ENCODE measurements around the gene SRC. TPM values are rescaled to one million over a fixed set of nuclear protein-coding genes. Genes with fewer than 3 reads are reported as not detected.
"Not testable (repeated sequence)": the region's sequence is repeated elsewhere in the genome, so short reads cannot be mapped to it uniquely, and the experiment has no call there.

SRC gene
- total RNA-seq, 1 donor from 2014 or later, result 20.7 TPM

- DNase-seq (ENCODE audit: low spot score), result no peak
Observed at GRCh38 chr20:37362821-37363220, 16.9 kb downstream of the SRC start.

GRCh38 chr20:37363221-37364012 is 17.5 kb downstream of the SRC start:
- no peak for DNase-seq (ENCODE audit: low spot score)

GRCh38 chr20:37364013-37364926 is 18.3 kb downstream of the SRC start:
- no peak for DNase-seq (ENCODE audit: low spot score)

GRCh38 chr20:37364927-37365272 is 19.0 kb downstream of the SRC start:
- no peak for DNase-seq (ENCODE audit: low spot score)

GRCh38 chr20:37365760-37366638 is 20.1 kb downstream of the SRC start:
- DNase-seq (ENCODE audit: low spot score), result no peak

GRCh38 chr20:37366743-37367142 is 20.8 kb downstream of the SRC start:
- DNase-seq (ENCODE audit: low spot score), result no peak

GRCh38 chr20:37369846-37370245 is 23.9 kb downstream of the SRC start:
- DNase-seq (ENCODE audit: low spot score), result no peak

GRCh38 chr20:37371845-37372244 is 25.9 kb downstream of the SRC start:
- not testable (repeated sequence) for DNase-seq (ENCODE audit: low spot score)

GRCh38 chr20:37372441-37372840 is 26.5 kb downstream of the SRC start:
- DNase-seq (ENCODE audit: low spot score), result no peak

- DNase-seq (ENCODE audit: low spot score), result no peak
Observed at GRCh38 chr20:37373020-37373598, 27.2 kb downstream of the SRC start.

- no peak for DNase-seq (ENCODE audit: low spot score)
Observed at GRCh38 chr20:37375227-37375626, 29.3 kb downstream of the SRC start.

- no peak for DNase-seq (ENCODE audit: low spot score)
Observed at GRCh38 chr20:37376324-37376723, 30.4 kb downstream of the SRC start.

- no peak for DNase-seq (ENCODE audit: low spot score)
Observed at GRCh38 chr20:37376791-37377190, 30.9 kb downstream of the SRC start.

- DNase-seq (ENCODE audit: low spot score), result no peak
Observed at GRCh38 chr20:37377346-37378081, 31.6 kb downstream of the SRC start.

GRCh38 chr20:37378420-37378784 is 32.5 kb downstream of the SRC start:
- DNase-seq (ENCODE audit: low spot score), result no peak

- DNase-seq (ENCODE audit: low spot score), result no peak
Observed at GRCh38 chr20:37378785-37379598, 33.1 kb downstream of the SRC start.

GRCh38 chr20:37379967-37380828 is 34.3 kb downstream of the SRC start:
- DNase-seq (ENCODE audit: low spot score), result no peak

- DNase-seq (ENCODE audit: low spot score), result no peak
Observed at GRCh38 chr20:37380864-37381579, 35.1 kb downstream of the SRC start.
